RWPE1 (cell line): ENCODE results near the gene RNF126.
A peak's percentile ranks its signal among the peaks of the same experiment; 100 is the strongest.

ENCODE experiments used
- CTCF ChIA-PET: fragments of 350-600 bp; sonication (Branson Sonifier 250); formaldehyde crosslinking; extraction: SDS; loops from one replicate; lab custom pipeline; 2021; lab: Yijun Ruan, JAX
- POLR2A ChIA-PET: fragments of 400-600 bp; formaldehyde crosslinking; extraction: SDS; loops from one replicate; lab custom pipeline; 2020; ENCODE audit warnings: antibody characterized with exemption; ENCODE audit not compliant: low non-redundant PET; lab: Yijun Ruan, JAX
- DNase-seq: peaks from one replicate; pipeline ENCODE4 v3.0.0; 2012; ENCODE audit warnings: low spot score
- H3K27ac ChIP-seq: fragments of 450-650 bp; 2 replicates; pipeline ENCODE4 v1.5.1; 2017
- TF ChIP-seq, protein P1 (sequence below): fragments of 450-650 bp; conservative IDR thresholded peaks from 2 replicates; pipeline ENCODE4 v1.5.1; 2017; ENCODE audit warnings: low read depth, mild to moderate bottlenecking

Gene RNF126

DNA sequence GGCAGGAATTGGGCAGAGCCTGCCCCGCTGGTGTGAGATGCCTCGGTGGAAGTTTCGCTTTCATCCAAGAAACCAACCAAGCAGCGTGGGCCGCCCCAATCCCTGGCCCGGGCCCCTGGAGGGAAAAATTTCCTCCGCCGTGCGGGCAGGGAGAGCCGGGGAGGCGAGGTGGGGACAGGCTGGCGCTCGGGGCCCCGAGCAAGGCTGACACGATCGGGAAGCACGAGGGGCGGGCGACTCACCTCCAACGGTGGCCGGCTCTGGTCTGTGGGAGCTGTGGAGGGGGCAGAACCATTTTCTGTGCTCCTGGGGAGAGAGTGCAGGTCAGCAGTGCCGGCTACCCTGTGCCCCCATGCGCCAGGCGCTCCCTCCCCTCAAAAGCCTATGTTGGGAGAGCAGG is 11.0 kb downstream of the RNF126 start:
- no peak for DNase-seq
- peak overlapping the region; percentile 11; the same call in 1 of the 2 replicates for H3K27ac ChIP-seq
- CTCF ChIA-PET = no interaction called here
- POLR2A ChIA-PET = no interaction called here
- TF ChIP-seq, protein P1, sequence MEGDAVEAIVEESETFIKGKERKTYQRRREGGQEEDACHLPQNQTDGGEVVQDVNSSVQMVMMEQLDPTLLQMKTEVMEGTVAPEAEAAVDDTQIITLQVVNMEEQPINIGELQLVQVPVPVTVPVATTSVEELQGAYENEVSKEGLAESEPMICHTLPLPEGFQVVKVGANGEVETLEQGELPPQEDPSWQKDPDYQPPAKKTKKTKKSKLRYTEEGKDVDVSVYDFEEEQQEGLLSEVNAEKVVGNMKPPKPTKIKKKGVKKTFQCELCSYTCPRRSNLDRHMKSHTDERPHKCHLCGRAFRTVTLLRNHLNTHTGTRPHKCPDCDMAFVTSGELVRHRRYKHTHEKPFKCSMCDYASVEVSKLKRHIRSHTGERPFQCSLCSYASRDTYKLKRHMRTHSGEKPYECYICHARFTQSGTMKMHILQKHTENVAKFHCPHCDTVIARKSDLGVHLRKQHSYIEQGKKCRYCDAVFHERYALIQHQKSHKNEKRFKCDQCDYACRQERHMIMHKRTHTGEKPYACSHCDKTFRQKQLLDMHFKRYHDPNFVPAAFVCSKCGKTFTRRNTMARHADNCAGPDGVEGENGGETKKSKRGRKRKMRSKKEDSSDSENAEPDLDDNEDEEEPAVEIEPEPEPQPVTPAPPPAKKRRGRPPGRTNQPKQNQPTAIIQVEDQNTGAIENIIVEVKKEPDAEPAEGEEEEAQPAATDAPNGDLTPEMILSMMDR = no peak

DNA sequence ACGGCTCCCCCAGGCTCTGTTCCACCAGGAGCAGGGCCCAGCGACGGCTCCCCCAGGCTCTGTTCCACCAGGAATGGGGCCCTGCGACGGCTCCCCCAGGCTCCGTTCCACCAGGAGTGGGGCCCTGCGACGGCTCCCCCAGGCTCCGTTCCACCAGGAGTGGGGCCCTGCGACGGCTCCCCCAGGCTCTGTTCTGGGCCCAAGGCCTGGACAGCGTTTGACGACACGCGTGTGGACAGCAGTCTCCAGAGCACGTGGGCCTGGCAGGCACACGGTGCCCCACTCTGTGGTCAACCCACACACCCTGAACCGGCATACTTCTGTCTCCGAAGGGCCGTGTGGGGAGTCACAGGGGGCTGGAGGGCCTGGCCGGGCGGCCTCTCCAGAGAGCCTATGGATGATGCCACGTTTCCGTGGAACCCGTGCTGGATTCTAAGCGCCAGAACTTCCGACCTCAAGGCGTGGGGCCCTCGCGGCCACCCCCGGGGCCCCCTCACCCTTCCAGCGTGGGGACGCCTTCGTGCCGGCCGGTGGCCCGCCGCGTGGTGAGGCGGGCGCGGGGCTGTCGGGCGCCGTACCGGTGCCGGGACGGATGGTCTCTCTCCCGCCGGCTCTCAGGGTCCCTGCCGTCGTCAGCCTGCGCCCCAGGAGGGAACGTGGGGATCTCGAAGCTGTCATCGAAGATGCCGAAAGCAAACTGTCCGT is 11.7 kb downstream of the RNF126 start:
- ChIA-PET POLR2A (no interaction called here), CTCF (no interaction called here)
- TF ChIP-seq, protein P1 = no peak
- no peak overlapping the region for H3K27ac ChIP-seq
- no peak for DNase-seq

DNA sequence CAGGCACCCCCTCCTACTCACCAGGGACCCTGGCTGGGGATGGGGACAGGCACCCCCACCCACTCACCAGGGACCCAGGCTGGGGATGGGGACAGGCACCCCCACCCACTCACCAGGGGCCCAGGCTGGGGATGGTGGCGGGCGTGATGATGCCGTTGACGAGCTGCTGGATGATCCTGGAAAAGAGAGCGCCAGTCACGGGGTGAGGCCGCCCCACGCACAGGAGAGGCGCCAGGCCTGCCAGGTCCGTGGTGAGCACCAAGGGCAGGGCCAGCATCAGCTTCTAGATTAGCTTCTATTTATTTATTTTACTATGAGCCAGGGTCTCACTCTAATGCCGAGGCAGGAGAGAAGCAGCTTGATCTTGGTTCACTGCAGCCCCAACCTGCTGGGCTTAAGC is 12.9 kb downstream of the RNF126 start:
- TF ChIP-seq, protein P1 = no peak
- no peak for DNase-seq
- CTCF ChIA-PET = no interaction called here
- H3K27ac ChIP-seq = no peak overlapping the region; the same call in 1 of the 2 replicates
- POLR2A ChIA-PET = interaction anchor here (0.6 kb wide), 1 partner anchor 12 kb away, joined by 3 read pairs; no protein-coding TSS in a partner anchor

DNA sequence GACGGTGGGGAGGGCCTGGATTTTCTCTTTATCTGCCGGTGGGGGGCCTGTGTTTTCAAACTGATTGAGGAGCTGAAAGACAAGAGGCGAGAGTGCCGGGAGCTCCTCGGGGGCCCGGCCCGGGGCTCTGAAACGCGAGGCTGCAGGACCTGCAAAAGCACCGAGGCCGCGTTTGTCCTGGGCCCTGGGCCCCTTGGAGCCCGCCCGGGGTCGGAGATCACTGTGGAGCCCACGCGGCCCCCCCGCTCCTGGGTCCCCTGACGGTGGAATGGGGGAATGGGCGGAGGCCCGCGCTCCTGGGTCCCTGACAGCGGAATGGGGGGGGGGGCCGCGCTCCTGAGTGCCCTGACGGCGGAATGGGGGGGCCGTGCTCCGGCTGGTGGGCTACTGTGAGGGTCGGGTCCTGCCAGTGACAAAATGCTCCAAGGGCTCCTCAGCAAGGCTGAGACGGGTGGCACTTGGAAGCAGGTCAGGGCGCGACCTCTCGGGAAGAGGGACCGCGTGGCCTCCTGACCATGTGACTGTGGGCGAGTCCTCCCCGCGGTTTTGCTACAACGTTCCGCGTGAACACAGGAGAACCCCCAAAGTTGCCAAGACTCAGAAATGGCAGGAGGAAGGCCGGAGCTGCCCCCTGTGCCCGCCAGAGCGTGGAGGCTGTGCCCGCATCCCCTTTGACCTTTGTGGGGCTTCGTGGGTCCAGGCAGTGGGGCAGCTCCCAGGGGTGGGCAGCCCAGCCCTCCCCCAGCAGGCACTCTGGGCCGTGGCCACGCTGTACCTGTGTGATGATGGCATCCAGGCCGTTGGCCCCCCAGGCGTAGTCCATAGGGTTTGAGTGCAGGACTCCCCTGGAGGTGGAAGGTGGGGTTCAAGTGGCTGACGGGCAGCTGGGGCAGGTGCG is 13.9 kb downstream of the RNF126 start:
- TF ChIP-seq, protein P1 = no peak
- H3K27ac ChIP-seq = no peak overlapping the region
- CTCF ChIA-PET = no interaction called here
- no peak for DNase-seq
- POLR2A ChIA-PET = interaction anchor here (0.7 kb wide), 1 partner anchor 51 kb away, joined by 3 read pairs; no protein-coding TSS in a partner anchor

DNA sequence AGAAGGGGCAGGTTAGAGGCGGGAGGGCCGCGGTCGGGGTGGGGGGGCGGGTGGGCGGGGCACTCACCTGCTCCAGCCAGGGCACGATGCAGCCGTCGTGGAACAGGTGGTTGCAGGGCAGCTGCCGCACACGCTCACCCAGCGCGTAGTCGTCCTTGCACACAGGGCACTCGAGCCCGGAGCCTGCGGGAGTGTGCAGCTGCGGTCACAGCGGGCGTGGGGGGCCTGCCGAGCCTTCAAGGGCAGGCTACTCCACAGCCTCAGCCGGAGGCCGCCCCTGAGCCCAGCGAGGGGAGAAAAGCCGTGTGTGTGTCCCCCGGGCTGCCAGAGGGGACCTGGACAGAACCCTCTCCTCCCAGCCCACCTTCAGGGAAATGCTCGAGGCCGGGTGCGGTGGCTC is 14.7 kb downstream of the RNF126 start:
- H3K27ac ChIP-seq = no peak overlapping the region
- ChIA-PET CTCF (no interaction called here), POLR2A (interaction anchor here (0.6 kb wide), 1 partner anchor 165 kb away, joined by 4 read pairs; no protein-coding TSS in a partner anchor)
- TF ChIP-seq, protein P1 = no peak
- no peak for DNase-seq

DNA sequence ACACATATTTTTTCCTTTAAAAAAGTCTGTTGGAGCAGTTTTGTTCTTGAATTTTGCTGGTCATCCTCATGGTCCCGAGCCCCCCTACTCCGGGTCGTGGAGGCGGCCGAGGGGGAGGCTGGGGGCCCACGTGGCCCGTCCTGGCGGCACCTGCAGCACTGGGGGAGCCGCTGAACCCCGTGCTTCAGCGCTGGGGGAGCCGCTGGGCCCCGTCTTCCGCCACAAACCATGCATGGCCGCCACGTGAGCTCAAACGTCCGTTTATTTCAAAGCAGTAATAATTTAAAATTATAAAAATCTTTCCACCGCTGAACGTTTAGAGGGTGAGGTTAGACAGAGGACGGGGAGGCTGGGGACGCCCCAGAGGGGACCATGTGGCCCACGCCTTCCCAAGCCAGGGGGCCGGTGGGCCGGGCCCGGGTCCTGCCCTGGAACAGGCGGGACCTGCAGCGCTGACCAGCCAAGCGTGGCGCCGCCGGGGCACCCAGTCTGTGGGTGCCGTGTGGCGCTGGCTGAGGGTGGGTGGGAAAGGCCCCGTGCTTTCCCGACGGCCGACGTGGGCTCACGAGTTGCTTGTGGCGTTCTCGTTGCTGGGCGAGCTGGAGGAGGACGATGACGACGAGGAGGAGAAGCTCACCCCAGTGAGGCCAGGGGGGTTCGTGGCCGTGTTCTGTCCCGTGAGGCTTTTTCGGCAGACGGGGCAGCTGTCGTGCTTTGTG is 15.3 kb downstream of the RNF126 start:
- POLR2A ChIA-PET = interaction anchor here (0.6 kb wide), 1 partner anchor 164 kb away, joined by 4 read pairs; no protein-coding TSS in a partner anchor
- H3K27ac ChIP-seq = peak overlapping the region; percentile 58
- no peak for DNase-seq
- CTCF ChIA-PET = no interaction called here
- TF ChIP-seq, protein P1 = no peak
